HG03097 (cell line): ENCODE results near the gene TMLHE.
"Not testable (repeated sequence)": the region's sequence is repeated elsewhere in the genome, so short reads cannot be mapped to it uniquely, and the experiment has no call there.

Source experiments
- ATAC-seq: cut with Tn5 transposase; IDR thresholded peaks from one replicate; pipeline ENCODE4 v1.9.1; 2021; ENCODE audit not compliant: unreplicated experiment, low FRiP score

The TMLHE gene

GRCh38 chrX:155612312-155613224 is at the start of gene TMLHE, which contains the start of gene SPRY3:
TSS of gene TMLHE (minus strand) at chrX:155612952. CDS start at chrX:155545276, 67,676 bp downstream.
TSS of gene SPRY3 (plus strand) at chrX:155612586.
- peak; percentile 82 for ATAC-seq

GRCh38 chrX:155662282-155662681 is 49.5 kb upstream of the TMLHE start:
- no peak for ATAC-seq

GRCh38 chrX:155645180-155645579 is 32.4 kb upstream of the TMLHE start:
- no peak for ATAC-seq

DNA sequence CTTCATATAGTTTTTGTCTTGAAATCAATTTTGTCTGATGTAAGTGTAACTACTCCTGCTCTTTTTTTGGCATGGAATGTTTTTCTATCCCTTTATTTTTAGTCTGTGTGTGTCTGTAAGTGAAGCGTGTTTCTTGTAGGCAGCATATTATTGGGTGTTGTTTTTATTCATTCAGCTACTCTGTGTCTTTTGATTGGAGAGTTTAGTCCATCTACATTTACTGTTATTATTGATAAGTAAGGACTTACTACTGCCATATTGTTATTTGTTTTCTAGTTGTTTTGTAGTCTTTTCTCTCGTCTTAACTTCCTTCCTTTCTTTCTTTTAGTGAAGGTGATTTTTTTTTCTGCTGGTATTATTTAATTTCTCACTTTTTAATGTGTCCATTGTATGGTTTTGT is 30.5 kb upstream of the TMLHE start:
- ATAC-seq = no peak

- ATAC-seq = not testable (repeated sequence)
Measured at GRCh38 chrX:155641371-155641770, 28.6 kb upstream of the TMLHE start.

DNA sequence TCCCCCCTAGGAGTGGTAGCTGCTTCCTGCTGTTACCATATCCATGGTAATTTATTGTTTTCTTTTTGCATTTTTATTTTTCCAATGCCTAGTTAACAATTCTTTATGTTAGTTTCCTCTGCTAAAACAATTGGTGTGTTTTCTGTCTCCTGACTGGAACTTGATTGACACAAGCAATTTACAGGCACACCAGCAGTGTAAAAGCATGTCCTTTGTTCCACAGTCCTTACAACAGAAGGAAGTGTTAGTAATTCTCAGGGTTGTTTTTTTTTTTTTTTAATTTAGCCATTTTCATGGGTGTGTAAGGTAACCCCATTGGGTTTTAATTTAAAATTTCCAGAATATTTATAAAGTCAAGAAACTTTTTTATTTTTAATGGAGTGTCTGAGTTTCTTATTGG is 25.0 kb upstream of the TMLHE start:
- ATAC-seq = no peak

DNA sequence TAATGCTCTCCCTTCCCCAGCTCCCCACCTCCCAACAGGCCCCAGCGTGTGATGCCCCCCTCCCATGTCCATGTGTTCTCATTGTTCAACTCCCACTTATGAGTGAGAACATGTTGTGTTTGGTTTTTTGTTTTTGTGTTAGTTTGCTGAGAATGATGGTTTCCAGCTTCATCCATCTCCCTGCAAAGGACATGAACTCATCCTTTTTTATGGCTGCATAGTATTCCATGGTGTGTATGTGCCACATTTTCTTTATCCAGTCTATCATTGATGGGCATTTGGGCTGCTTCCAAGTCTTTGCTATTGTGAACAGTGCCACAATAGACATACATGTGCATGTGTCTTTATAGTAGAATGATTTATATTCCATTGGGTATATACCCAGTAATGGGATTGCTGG is 22.3 kb upstream of the TMLHE start:
- not testable (repeated sequence) for ATAC-seq

GRCh38 chrX:155632431-155633100 is 19.8 kb upstream of the TMLHE start:
- no peak for ATAC-seq

GRCh38 chrX:155620110-155620509 is 7.4 kb upstream of the TMLHE start:
- ATAC-seq = not testable (repeated sequence)

- no peak for ATAC-seq
Measured at GRCh38 chrX:155615938-155616337, 3.2 kb upstream of the TMLHE start.

GRCh38 chrX:155613927-155614559 is 1.3 kb upstream of the TMLHE start:
- ATAC-seq = no peak

DNA sequence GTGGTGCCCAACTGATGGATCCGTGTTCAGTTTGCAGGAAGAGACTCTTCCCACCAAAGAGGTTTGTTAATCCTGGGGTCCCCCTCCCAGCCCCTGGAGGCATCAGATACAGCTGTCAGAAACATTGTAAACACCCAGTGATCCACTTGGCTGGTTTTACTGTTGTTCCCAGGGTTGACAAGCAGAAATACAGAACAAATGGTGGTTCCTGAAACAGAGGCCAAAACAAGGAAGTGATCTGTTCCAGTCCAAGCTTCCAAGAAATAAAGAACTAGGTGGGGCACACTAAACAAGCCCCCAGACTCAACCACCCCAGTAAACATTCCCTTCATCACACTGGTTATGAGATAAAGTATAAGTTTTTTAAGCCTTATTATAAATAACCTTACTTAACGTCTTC is 1.4 kb downstream of the TMLHE start:
- ATAC-seq = no peak

DNA sequence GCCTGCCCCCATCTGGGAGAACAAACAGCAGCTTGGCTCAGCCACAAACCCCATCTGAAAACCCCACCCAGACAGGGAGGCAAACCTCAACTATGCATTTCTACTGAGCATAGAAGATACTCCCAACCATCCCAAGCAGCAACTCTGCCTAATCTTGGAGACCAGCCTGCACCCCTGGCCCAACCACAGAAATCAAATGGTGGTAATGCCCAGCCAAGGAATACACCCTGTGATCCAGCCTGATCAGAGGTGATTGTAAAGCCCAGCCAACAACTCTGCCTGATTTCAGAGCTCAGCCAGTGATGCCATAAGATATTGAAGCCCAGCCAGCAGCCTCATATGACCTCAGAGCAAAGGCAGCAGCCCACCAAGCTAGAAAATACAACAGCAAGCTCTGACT is 19.8 kb downstream of the TMLHE start:
- no peak for ATAC-seq

DNA sequence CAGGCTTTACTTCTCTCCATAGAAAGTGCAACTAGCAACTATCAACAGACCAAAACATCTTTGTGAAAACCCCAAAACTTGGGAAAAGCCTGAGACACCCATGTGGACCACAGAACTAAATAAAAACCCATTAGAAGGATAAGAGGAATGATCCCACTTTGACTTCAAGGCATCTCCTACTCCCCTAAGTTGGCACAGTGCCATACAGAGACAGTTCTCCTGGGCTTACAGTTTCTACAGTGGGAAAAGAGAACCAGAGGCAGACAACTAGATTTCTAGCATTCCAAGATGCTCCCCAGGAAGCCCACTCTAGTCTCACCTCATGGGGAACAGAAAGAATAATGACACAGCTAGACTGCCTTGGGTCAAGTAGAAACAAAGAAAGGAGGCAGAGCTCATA is 20.4 kb downstream of the TMLHE start:
- no peak for ATAC-seq

DNA sequence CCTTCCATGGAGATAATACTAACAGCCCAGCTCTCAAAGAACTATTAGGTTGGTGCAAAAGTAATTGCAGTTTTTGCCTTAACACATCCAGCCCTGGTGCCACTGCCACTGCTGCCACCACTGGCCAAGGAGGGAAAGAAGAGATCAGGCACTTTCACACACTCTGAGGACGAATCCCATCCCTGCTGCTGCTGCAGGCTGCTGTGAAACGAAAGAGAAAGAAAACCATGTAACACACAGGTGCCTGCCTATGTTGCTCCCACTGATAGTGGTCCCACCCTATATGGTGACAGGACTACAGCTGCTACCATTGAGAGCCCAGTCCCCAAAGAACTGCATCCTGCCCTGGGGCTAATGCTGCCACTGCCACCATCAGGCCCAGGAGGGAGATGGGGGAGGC is 35.1 kb downstream of the TMLHE start:
- ATAC-seq = no peak

- no peak for ATAC-seq
Measured at GRCh38 chrX:155563099-155563498, 49.7 kb downstream of the TMLHE start.

GRCh38 chrX:155544881-155545280 is 67.9 kb downstream of the TMLHE start:
- ATAC-seq = no peak

DNA sequence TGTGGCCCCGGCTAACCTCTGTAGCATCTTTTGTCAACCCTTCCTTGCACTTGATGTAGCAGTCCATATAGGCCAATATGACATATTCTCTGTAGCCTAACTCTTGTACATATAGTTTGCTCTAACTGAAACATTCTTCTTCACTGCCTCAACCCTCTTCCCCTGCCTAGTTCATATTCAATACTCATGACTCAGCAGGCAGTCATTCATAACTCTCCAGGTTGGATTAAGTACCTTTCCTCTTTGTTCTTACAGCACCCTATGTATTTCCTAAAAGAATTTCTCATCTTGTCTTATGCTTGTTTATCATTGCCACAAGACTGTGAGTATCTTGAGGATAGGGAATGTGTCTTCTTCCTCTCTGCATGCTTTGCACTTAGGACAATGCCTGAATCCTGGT is 76.9 kb downstream of the TMLHE start:
- ATAC-seq = no peak

- ATAC-seq = no peak
Measured at GRCh38 chrX:155534800-155535199, 78.0 kb downstream of the TMLHE start.

- not testable (repeated sequence) for ATAC-seq
Measured at GRCh38 chrX:155527023-155527422, 85.7 kb downstream of the TMLHE start.

DNA sequence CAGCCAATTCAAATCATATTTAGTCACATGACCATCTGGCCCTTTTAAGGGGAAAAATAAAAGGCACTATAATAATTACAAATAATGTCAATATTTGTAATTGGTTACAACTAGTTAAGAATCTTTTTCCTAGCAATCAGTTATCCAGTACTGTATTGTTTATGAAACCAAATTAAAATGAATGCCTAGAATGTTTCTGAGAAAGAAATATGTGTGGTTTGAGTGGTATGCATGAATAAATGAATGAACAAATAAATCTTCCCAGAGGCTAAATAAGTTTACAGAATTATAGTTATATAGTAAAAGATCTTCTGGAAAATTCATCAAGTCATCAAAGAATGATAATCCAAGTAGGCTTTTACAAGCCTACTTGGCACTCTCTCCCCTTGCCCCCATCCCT is 98.5 kb downstream of the TMLHE start:
- ATAC-seq = no peak
